ENCODE measurements around the gene EID3. TPM values are rescaled to one million over a fixed set of nuclear protein-coding genes. Genes with fewer than 3 reads are reported as not detected.
A peak's percentile ranks its signal among the peaks of the same experiment; 100 is the strongest.

EID3 gene
- total and polyA plus RNA-seq, 9 of the 15 experiments (the other 6 are each of a cell fraction or from before 2014, with no cell fraction given), result 0.07 to 3.5 (median 0.42) TPM

GRCh38 chr12:104286516-104287482, 16.7 kb upstream of the EID3 start:
- Histone ChIP-seq H3K36me3 (ENCODE audit: control insufficient read depth, insufficient read depth, low read length) (peaks cover 25% of the 10 kb centered on the region), H3K4me1 (replicated peaks in 1 of 2; ENCODE audit: control insufficient read depth in 2 of 2, insufficient read depth in 2 of 2, low read length in 2 of 2) (peaks cover 5 to 20% of the 10 kb centered on the region in 2 experiments; a peak in 4 of 5 replicates), H3K27me3 (ENCODE audit: control insufficient read depth in 2 of 2, insufficient read depth in 2 of 2, low read length in 2 of 2) (no peaks in the 10 kb centered on the region), H3K4me2 (ENCODE audit: insufficient read depth, low read length) (peak overlapping the region; percentile 89), H4K20me1 (replicated peaks; ENCODE audit: control insufficient read depth, insufficient read depth, low read length) (peaks cover 12% of the 10 kb centered on the region), H3K27ac (ENCODE audit: extremely low read depth, low read depth, low read length) (peak overlapping the region; percentile 98), H3K9me1 (ENCODE audit: control insufficient read depth, insufficient read depth, low read length) (peaks cover 3% of the 10 kb centered on the region), H3K9me3 (replicated peaks; ENCODE audit: control insufficient read depth, insufficient read depth, low read depth, low read length) (no peaks in the 10 kb centered on the region), H2AFZ (ENCODE audit: low read depth, low read length) (peak overlapping the region; percentile 89), H3K9ac (ENCODE audit: insufficient read depth in 1 of 2, low read depth in 2 of 2, low read length in 2 of 2) (peak overlapping the region; percentile 95 to 99), H3K79me2 (ENCODE audit: control insufficient read depth, insufficient read depth, low read length) (peaks cover 49% of the 10 kb centered on the region), H3K4me3 (peak overlapping the region; percentile 56)
- DNase-seq (ENCODE audit: extremely low read depth in 1 of 4, low spot score in 3 of 4) (peak; percentile 70 to 98 (median 81)), ATAC-seq (peak; percentile 89), FAIRE-seq (peak; percentile 97)
- CTCF ChIA-PET (ENCODE audit: low intra/inter-chr PET ratio), result no interaction called here
- in situ Hi-C loops (cut with MboI), result no loop called here
- POLR2A ChIA-PET, result interaction anchor here (0.6 to 9.5 kb wide), 26 partner anchors 11 to 949 kb away, joined by 3 to 104 read pairs (median 4); partner anchors contain the start of genes APPL2, CHST11, EID3 and TXNRD1
- intact Hi-C loops (cut with micrococcal nuclease), result loop anchor here (5.0 kb wide), 1 partner anchor 34 kb away; no protein-coding TSS in a partner anchor
- TSS peak; percentile 70 for BruUV-seq (replicated peaks)
- under 1% methylated on average over 40 of the region's 40 CpGs for WGBS (ENCODE audit: insufficient coverage, low coverage, missing lambda C conversion rate)
- TF ChIP-seq ZC3H4 (CRISPR knock-in tag; IDR thresholded peaks at IDR 0.05; ENCODE audit: borderline replicate concordance) (0 out of 2 replicates have a peak, but pooled peaks have one; percentile 57), POLR2AphosphoS2 (IDR thresholded peaks at IDR 0.05; ENCODE audit: low read length) (peak; percentile 91; the same call in 1 of the 2 replicates), BDP1 (IDR thresholded peaks at IDR 0.05; ENCODE audit: insufficient read depth, insufficient read length) (no peak), RAD51 (IDR thresholded peaks at IDR 0.05; ENCODE audit: borderline replicate concordance, low read depth) (0 out of 2 replicates have a peak, but pooled peaks have one; percentile 29), ZNF592 (IDR thresholded peaks at IDR 0.05) (peak; percentile 55; the same call in 1 of the 2 replicates), ZBTB43 (CRISPR knock-in tag; IDR thresholded peaks at IDR 0.05) (peak; percentile 25; the same call in 1 of the 2 replicates), NFIC (IDR thresholded peaks at IDR 0.05) (peak; percentile 86), E2F1 (CRISPR knock-in tag; IDR thresholded peaks at IDR 0.05) (peak; percentile 84), KDM5B (IDR thresholded peaks at IDR 0.05; ENCODE audit: insufficient replicate concordance, low read depth, low read length) (peak; percentile 93), CXXC5 (CRISPR knock-in tag; IDR thresholded peaks at IDR 0.05) (peak; percentile 64), ZNF316 (IDR thresholded peaks at IDR 0.05) (peak; percentile 99)
